HCT116 (cell line): Measurements from ENCODE around the gene LRRC8B. TPM values are rescaled to one million over a fixed set of nuclear protein-coding genes. Genes with fewer than 3 reads are reported as not detected.

ENCODE experiments used
- ATAC-seq: fragments of 200-7000 bp; cut with Tn5 transposase; 2 replicates; pipeline ENCODE4 v1.9.1; 2020; ENCODE audit warnings: mild to moderate bottlenecking, moderate library complexity
- BruUV-seq: library from RNA; stranded (reverse); fragments of 400-500 nt; replicated peaks from 2 replicates; lab custom pipeline; 2021; lab: Mats Ljungman, UMichigan
- CTCF ChIA-PET: fragments of 300-600 bp; sonication (Branson Sonifier 250); formaldehyde crosslinking; loops from one replicate; lab custom pipeline; 2021; ENCODE audit warnings: antibody characterized with exemption; lab: Charles Lee
- POLR2A ChIA-PET: fragments of 300-600, 350-600 bp; sonication (Branson Sonifier 250); formaldehyde crosslinking; loops from one replicate; lab custom pipeline; 2021; ENCODE audit warnings: antibody characterized with exemption; lab: Charles Lee
- RAD21 ChIA-PET, 2 experiments: fragments of 300-600 bp; sonication (Branson Sonifier 250); formaldehyde crosslinking; loops; one replicate each; lab custom pipeline; 2023; ENCODE audit warnings: low total read pairs in 2 of 2; ENCODE audit not compliant: uncharacterized antibody in 2 of 2, unreplicated experiment in 2 of 2, low non-redundant PET in 1 of 2; lab: Charles Lee
- DNase-seq: peaks from one replicate; pipeline ENCODE4 v3.0.0-alpha.2; 2010; ENCODE audit warnings: low read depth, low spot score
- H2AFZ ChIP-seq: fragments of 200-600 bp; shearing (Covaris generic), sonication (generic); 2 replicates; pipeline ENCODE4 v1.6.1; 2017; ENCODE audit warnings: low read depth, mixed run types, mixed read lengths, antibody characterized with exemption, low read length; ENCODE audit not compliant: poor library complexity, severe bottlenecking
- H3K27ac ChIP-seq: 2 replicates; pipeline ENCODE4 v1.5.1; 2012; ENCODE audit warnings: low read depth, low read length
- H3K27me3 ChIP-seq: fragments of 200-600 bp; sonication (generic); 2 replicates; pipeline ENCODE4 v1.6.1; 2016; ENCODE audit warnings: mixed run types, low read length, mixed read lengths; ENCODE audit not compliant: insufficient read depth
- H3K36me3 ChIP-seq, 2 experiments: fragments of 200-500 bp in 1 of 2; fragments of 200-600 bp in 1 of 2; sonication (Bioruptor generic) in 1 of 2; sonication (generic) in 1 of 2; 2 replicates each; pipeline versions ENCODE4 v1.5.1 to v1.6.1; 2014 to 2016; ENCODE audit warnings: low read length in 2 of 2, inconsistent platforms in 1 of 2, mixed read lengths in 1 of 2, mixed run types in 1 of 2; ENCODE audit not compliant: insufficient read depth in 2 of 2, control insufficient read depth in 1 of 2
- H3K4me1 ChIP-seq, 2 experiments: fragments of 200-600 bp in 1 of 2; sonication (generic) in 1 of 2; 2 replicates each; pipeline versions ENCODE4 v1.5.1 to v1.6.1; 2012 to 2017; ENCODE audit warnings: low read length in 2 of 2, inconsistent platforms in 1 of 2, mild to moderate bottlenecking in 1 of 2, mixed read lengths in 1 of 2, mixed run types in 1 of 2, moderate library complexity in 1 of 2; ENCODE audit not compliant: insufficient read depth in 2 of 2, control insufficient read depth in 1 of 2
- H3K4me2 ChIP-seq: fragments of 200-600 bp; sonication (generic); 2 replicates; pipeline ENCODE4 v1.6.1; 2017; ENCODE audit warnings: mixed run types, low read length, mixed read lengths
- H3K4me3 ChIP-seq, 2 experiments: fragments of 200-600 bp in 1 of 2; sonication (generic) in 1 of 2; replicated peaks in 1 of 2; 2 replicates each; pipeline ENCODE4 v1.5.1; 2011 to 2016; ENCODE audit warnings: low read length in 2 of 2, control low read depth in 1 of 2, low read depth in 1 of 2, mild to moderate bottlenecking in 1 of 2, mixed read lengths in 1 of 2, mixed run types in 1 of 2
- H3K79me2 ChIP-seq: fragments of 200-600 bp; sonication (generic); 2 replicates; pipeline ENCODE4 v1.6.1; 2017; ENCODE audit warnings: mild to moderate bottlenecking, mixed run types, low read length, moderate library complexity, mixed read lengths; ENCODE audit not compliant: insufficient read depth
- H3K9ac ChIP-seq: fragments of 200-600 bp; sonication (generic); 2 replicates; pipeline ENCODE4 v1.6.1; 2016; ENCODE audit warnings: low read length, mixed read lengths
- H3K9me2 ChIP-seq: fragments of 200-600 bp; sonication (generic), shearing (Covaris generic); 2 replicates; pipeline ENCODE4 v1.6.1; 2017; ENCODE audit warnings: mixed run types, mild to moderate bottlenecking, moderate library complexity; ENCODE audit not compliant: insufficient read depth
- H3K9me3 ChIP-seq, 2 experiments: fragments of 200-500 bp in 1 of 2; fragments of 200-600 bp in 1 of 2; sonication (Bioruptor generic) in 1 of 2; sonication (generic) in 1 of 2; 2 replicates each; pipeline ENCODE4 v1.6.1; 2014 to 2017; ENCODE audit warnings: low read length in 2 of 2, mixed read lengths in 2 of 2, inconsistent platforms in 1 of 2, low read depth in 1 of 2, mild to moderate bottlenecking in 1 of 2, mixed run types in 1 of 2, moderate library complexity in 1 of 2; ENCODE audit not compliant: control insufficient read depth in 1 of 2, insufficient read depth in 1 of 2
- H4K20me1 ChIP-seq: fragments of 200-600 bp; sonication (generic), shearing (Covaris generic); 2 replicates; pipeline ENCODE4 v1.6.1; 2017; ENCODE audit warnings: mixed run types, mild to moderate bottlenecking, moderate library complexity; ENCODE audit not compliant: insufficient read depth
- CBX3 ChIP-seq: IDR thresholded peaks from 2 replicates; pipeline ENCODE4 v1.6.1; 2012; ENCODE audit warnings: low read depth
- CEBPB ChIP-seq: IDR thresholded peaks from 2 replicates; pipeline ENCODE4 v1.6.1; 2012; ENCODE audit warnings: low read depth
- EGR1 ChIP-seq: IDR thresholded peaks from 2 replicates; pipeline ENCODE4 v1.6.1; 2012; ENCODE audit warnings: low read depth
- ELF1 ChIP-seq: IDR thresholded peaks from 2 replicates; pipeline ENCODE4 v1.6.1; 2012; ENCODE audit warnings: low read depth, borderline replicate concordance
- EZH2 ChIP-seq: fragments of 200-600 bp; sonication (generic); IDR thresholded peaks from 2 replicates; pipeline ENCODE4 v1.6.1; 2017; ENCODE audit warnings: antibody characterized with exemption, mixed run types
- EZH2phosphoT487 ChIP-seq: fragments of 200-600 bp; IDR thresholded peaks from 2 replicates; pipeline ENCODE4 v1.6.1; 2018; ENCODE audit warnings: antibody characterized with exemption, borderline replicate concordance
- FOSL1 ChIP-seq: IDR thresholded peaks from 2 replicates; pipeline ENCODE4 v1.6.1; 2012; ENCODE audit warnings: low read depth
- RAD21 ChIP-seq: IDR thresholded peaks from 2 replicates; pipeline ENCODE4 v1.6.1; 2012; ENCODE audit warnings: low read depth, mild to moderate bottlenecking
- SP1 ChIP-seq: IDR thresholded peaks from 2 replicates; pipeline ENCODE4 v1.6.1; 2012; ENCODE audit warnings: low read depth
- ZFX ChIP-seq: fragments of 450-650 bp; IDR thresholded peaks from 2 replicates; pipeline ENCODE4 v1.6.1; 2017
- intact Hi-C: fragments of 100-400 bp; cut with micrococcal nuclease; formaldehyde crosslinking; loops from 2 replicates; pipeline ENCODE4 v1.10.0; 2022
- total RNA-seq: library from RNA; stranded (reverse); gene quantifications from one replicate; pipeline ENCODE4 v1.2.1, GENCODE V29; 2021; ENCODE audit not compliant: unreplicated experiment
- TF ChIP-seq, protein P1 (sequence below): IDR thresholded peaks from 2 replicates; pipeline ENCODE4 v1.6.1; 2012; ENCODE audit warnings: low read depth
- TF ChIP-seq, protein P2 (sequence below): IDR thresholded peaks from 2 replicates; pipeline ENCODE4 v1.6.1; 2012

LRRC8B gene
- total RNA-seq, 1 experiment from 2014 or later: 17.9 TPM

DNA sequence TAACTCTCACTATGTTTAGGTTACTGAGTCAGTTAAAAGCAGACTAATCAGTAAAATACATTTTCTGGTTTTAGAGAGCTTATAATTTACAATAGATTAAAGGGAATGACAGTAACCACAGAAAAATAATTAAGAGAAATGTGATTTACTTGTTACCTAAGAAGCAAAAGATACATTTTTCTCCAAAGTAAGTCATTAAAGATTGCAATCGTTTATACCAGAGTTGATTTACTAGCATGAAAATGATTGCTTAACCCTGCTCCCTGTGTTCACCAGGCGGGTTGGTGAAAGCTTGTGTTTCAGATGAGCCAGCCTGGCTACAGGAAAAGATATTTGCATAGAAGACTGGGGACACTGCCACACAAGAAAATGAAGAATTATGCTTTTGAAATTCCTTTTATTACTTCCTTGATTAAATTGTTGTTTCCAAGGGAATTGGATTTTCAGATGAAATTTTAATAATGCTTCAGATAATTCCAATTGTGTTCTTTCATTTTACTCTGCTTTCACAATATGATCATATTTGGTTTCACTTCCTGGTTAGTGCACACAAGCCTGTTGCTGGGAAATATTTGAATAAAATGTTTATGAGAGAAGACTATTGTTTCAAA is 27.9 kb downstream of the LRRC8B start:
- no peak overlapping the region for H3K4me2 ChIP-seq
- CTCF ChIA-PET: no interaction called here
- ATAC-seq: no peak
- no peak for TF ChIP-seq RAD21
- TF ChIP-seq ELF1: no peak
- TF ChIP-seq, protein P1, sequence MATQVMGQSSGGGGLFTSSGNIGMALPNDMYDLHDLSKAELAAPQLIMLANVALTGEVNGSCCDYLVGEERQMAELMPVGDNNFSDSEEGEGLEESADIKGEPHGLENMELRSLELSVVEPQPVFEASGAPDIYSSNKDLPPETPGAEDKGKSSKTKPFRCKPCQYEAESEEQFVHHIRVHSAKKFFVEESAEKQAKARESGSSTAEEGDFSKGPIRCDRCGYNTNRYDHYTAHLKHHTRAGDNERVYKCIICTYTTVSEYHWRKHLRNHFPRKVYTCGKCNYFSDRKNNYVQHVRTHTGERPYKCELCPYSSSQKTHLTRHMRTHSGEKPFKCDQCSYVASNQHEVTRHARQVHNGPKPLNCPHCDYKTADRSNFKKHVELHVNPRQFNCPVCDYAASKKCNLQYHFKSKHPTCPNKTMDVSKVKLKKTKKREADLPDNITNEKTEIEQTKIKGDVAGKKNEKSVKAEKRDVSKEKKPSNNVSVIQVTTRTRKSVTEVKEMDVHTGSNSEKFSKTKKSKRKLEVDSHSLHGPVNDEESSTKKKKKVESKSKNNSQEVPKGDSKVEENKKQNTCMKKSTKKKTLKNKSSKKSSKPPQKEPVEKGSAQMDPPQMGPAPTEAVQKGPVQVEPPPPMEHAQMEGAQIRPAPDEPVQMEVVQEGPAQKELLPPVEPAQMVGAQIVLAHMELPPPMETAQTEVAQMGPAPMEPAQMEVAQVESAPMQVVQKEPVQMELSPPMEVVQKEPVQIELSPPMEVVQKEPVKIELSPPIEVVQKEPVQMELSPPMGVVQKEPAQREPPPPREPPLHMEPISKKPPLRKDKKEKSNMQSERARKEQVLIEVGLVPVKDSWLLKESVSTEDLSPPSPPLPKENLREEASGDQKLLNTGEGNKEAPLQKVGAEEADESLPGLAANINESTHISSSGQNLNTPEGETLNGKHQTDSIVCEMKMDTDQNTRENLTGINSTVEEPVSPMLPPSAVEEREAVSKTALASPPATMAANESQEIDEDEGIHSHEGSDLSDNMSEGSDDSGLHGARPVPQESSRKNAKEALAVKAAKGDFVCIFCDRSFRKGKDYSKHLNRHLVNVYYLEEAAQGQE: no peak
- no peak for TF ChIP-seq CEBPB
- TF ChIP-seq, all 23 proteins: peak for 0
- H2AFZ ChIP-seq: no peak overlapping the region
- BruUV-seq: no TSS peak
- peaks cover 3% of the 10 kb centered on the region for H3K79me2 ChIP-seq
- POLR2A ChIA-PET: no interaction called here
- H3K9me3 ChIP-seq: no peaks in the 10 kb centered on the region
- no peak overlapping the region for H3K27ac ChIP-seq
- RAD21 ChIA-PET: no interaction called here
- H3K36me3 ChIP-seq: no peaks in the 10 kb centered on the region
- no peak overlapping the region for H3K9ac ChIP-seq
- H3K4me1 ChIP-seq: no peaks in the 10 kb centered on the region
- intact Hi-C loops: no loop called here
- H3K27me3 ChIP-seq: no peaks in the 10 kb centered on the region
- DNase-seq: no peak
- no peaks in the 10 kb centered on the region for H3K9me2 ChIP-seq
- no peaks in the 10 kb centered on the region for H4K20me1 ChIP-seq
- H3K4me3 ChIP-seq: no peak overlapping the region

DNA sequence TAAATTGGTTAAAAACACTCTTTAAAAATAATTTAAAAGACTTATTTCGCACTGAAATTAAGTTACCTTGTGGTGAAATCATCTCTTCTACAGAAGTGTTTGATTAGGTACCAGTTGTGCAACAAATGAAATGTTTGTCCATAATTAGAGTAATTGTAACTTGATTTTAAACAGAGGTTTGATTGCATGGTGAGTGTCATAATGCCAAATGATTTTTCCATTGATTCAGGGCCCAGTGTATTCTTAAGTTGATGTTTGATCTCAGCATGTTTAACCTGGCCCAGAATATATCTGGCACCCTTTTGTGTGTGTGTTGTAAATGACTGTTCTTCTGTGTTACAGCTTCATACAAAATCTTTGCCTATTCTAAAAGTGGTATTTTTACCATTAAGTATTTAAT is 28.5 kb downstream of the LRRC8B start:
- no peaks in the 10 kb centered on the region for H3K36me3 ChIP-seq
- intact Hi-C loops: no loop called here
- ChIA-PET CTCF (no interaction called here), RAD21 (no interaction called here), POLR2A (no interaction called here)
- ATAC-seq (no peak), DNase-seq (no peak)
- H3K9me3 ChIP-seq: no peaks in the 10 kb centered on the region
- H3K4me1 ChIP-seq: peaks cover 0 to 3% of the 10 kb centered on the region in 2 experiments; a peak in 1 of 4 replicates
- H3K27ac ChIP-seq: no peak overlapping the region
- H3K27me3 ChIP-seq: no peaks in the 10 kb centered on the region
- BruUV-seq: no TSS peak
- H3K4me2 ChIP-seq: no peak overlapping the region
- H2AFZ ChIP-seq: no peak overlapping the region
- no peaks in the 10 kb centered on the region for H3K9me2 ChIP-seq
- no peaks in the 10 kb centered on the region for H4K20me1 ChIP-seq
- H3K4me3 ChIP-seq: no peak overlapping the region
- peaks cover 3% of the 10 kb centered on the region for H3K79me2 ChIP-seq
- H3K9ac ChIP-seq: no peak overlapping the region
- TF ChIP-seq, protein P2, sequence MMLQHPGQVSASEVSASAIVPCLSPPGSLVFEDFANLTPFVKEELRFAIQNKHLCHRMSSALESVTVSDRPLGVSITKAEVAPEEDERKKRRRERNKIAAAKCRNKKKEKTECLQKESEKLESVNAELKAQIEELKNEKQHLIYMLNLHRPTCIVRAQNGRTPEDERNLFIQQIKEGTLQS: no peak
- TF ChIP-seq ELF1: no peak
- no peak for TF ChIP-seq CBX3
- TF ChIP-seq ZFX: no peak
- TF ChIP-seq EZH2phosphoT487: no peak
- no peak for TF ChIP-seq CEBPB
- no peak for TF ChIP-seq RAD21
- TF ChIP-seq SP1: no peak
- TF ChIP-seq, protein P1: no peak
- no peak for TF ChIP-seq EGR1
- TF ChIP-seq FOSL1: no peak
- TF ChIP-seq EZH2: no peak
